Daoy (cell line): ENCODE results near the gene SURF6. TPM values are rescaled to one million over a fixed set of nuclear protein-coding genes. Genes with fewer than 3 reads are reported as not detected.
"Not testable (repeated sequence)": the region's sequence is repeated elsewhere in the genome, so short reads cannot be mapped to it uniquely, and the experiment has no call there.

Source experiments
- DNase-seq: peaks from one replicate; pipeline ENCODE4 v3.0.0-alpha.2; 2015; ENCODE audit warnings: low read depth
- total RNA-seq: library from RNA; depleted of rRNA; stranded (reverse); fragments of >200 nt; shearing (Covaris generic); gene quantifications from 2 replicates; pipeline ENCODE4 v1.2.3, GENCODE V29; 2014; rRNA removed

Gene SURF6
- total RNA-seq, 1 experiment from 2014 or later = 52.9 TPM

DNA sequence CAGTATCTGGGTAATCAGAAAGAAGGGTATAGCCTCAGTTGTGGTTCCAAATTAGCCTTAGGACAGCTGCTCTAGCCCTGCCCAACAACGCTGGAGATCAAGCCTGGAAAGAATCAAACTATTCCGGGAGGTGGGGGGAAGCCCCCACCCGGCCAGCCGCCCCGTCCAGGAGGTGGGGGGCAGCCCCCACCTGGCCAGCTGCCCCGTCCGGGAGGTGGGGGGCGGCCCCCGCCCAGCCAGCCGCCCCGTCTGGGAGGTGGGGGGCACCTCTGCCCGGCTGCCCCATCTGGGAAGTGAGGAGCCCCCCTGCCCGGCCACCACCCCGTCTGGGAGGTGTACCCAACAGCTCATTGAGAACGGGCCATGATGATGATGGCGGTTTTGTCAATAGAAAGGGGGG is 36.0 kb downstream of the SURF6 start:
- DNase-seq = not testable (repeated sequence)

DNA sequence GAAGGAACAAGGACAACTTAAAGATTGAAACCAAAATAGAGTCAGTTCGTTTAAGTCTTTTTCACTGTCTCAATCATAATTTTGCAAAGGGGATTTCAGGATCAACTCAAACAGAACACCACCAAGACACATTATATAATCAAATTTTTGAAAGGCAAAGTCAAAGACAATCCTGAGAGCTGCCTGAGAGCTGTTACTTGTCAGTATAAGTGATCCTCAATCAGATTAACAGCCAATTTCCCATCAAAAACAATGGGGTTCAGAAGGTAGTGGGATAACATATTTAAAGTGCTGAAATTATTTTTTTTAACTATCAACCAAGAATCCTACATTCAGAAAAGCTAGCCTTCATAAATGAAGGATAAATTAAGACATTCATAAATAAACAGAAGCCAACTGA is 41.7 kb downstream of the SURF6 start:
- DNase-seq = no peak

GRCh38 chr9:133290751-133291302 is 45.2 kb downstream of the SURF6 start:
- no peak for DNase-seq

DNA sequence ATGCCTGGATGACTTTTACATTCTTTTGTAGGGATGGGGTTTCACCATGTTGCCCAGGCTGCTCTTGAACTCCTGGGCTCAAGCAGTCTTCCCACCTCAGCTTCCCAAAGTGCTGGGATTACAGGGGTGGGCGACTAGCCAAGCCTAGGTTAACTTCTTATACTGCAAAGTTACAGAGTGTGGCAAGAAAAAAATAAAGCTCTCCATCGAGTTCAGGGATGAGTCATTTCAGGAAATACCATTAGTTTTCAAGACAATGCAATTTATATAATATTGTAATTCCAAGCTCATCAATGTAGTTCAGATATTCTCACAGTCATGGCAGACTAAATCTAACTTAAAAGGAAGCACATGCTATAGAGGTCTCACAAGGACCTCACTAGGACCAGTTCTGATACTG is 49.5 kb downstream of the SURF6 start:
- DNase-seq = no peak

DNA sequence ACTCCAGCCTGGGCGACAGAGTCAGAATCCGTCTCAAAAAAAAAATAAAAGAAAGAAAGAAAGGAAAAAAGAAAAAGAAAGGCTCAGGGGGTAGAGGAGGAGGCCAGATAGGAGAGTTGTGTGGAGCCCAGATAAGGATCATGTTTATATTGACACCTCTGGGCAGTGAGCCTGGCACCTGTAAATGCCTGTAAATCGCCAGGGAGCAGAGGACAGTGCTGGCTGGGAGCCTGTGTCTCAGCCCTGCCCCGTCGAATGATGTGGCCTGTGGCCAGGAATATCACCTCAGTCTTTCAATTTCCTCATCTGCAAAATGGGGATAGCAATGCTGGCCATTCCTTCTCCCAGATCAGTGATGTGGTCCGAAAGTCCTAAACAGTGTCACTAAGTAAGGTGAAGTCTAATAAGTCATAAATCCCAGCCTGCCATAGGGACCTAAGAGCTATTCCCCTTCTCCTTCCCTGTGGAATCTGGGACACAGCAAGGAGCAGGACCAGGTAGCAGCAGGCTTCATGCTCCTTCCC is 50.7 kb downstream of the SURF6 start:
- no peak for DNase-seq

GRCh38 chr9:133284362-133284761 is 51.6 kb downstream of the SURF6 start:
- DNase-seq = no peak

DNA sequence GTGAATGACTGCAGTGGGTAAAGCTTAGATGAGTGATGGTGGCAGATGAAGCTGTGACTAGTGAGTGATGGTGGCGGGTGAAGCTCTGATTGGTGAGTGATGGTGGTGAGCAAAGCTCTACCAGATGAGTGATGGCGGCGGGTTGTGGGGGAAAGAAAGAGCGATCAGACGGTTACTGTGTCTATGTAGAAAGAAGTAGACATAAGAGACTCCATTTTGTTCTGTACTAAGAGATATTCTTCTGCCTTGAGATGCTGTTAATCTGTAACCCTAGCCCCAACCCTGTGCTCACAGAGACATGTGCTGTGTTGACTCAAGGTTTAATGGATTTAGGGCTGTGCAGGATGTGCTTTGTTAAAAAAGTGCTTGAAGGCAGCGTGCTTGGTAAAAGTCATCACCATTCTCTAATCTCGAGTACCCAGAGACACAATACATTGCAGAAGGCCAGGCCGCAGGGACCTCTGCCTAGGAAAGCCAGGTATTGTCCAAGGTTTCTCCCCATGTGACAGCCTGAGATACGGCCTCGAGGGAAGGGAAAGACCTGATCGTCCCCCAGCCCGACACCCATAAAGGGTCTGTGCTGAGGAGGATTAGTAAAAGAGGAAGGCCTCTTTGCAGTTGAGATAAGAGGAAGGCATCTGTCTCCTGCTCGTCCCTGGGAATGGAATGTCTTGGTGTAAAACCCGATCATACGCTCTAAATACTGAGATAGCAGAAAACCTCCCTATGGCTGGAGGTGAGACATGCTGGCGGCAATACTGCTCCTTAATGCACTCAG is 52.5 kb downstream of the SURF6 start:
- not testable (repeated sequence) for DNase-seq

- no peak for DNase-seq
Observed at GRCh38 chr9:133282464-133283238, 53.3 kb downstream of the SURF6 start.

GRCh38 chr9:133280392-133280791 is 55.6 kb downstream of the SURF6 start:
- DNase-seq = no peak

Other genes with a start within 250 kb of the SURF6 start
- 21.5 and 21.8 TPM in 2 replicates for gene RALGDS, start 214.9 kb downstream of the SURF6 start, total RNA-seq
- 6.4 and 13.9 TPM in 2 replicates for gene GBGT1, start 172.3 kb downstream of the SURF6 start, total RNA-seq
- not detected in 2 replicates for gene OBP2B, start 126.9 kb downstream of the SURF6 start, total RNA-seq
- gene ABO, start 61.0 kb downstream of the SURF6 start, total RNA-seq = not detected in 2 replicates
- 22.0 and 28.2 TPM in 2 replicates for gene MED22, start 11.9 kb upstream of the SURF6 start, total RNA-seq
- gene RPL7A, start 12.0 kb upstream of the SURF6 start, total RNA-seq = 4,321 and 4,992 TPM in 2 replicates
- 46.4 and 57.8 TPM in 2 replicates for gene SURF1, start 20.3 kb upstream of the SURF6 start, total RNA-seq
- 56.2 and 82.3 TPM in 2 replicates for gene SURF2, start 20.4 kb upstream of the SURF6 start, total RNA-seq
- gene SURF4, start 39.9 kb upstream of the SURF6 start, total RNA-seq = 477 and 493 TPM in 2 replicates
- gene STKLD1, start 40.2 kb upstream of the SURF6 start, total RNA-seq = 0.17 and 1.6 TPM in 2 replicates
- 30.4 and 32.8 TPM in 2 replicates for gene REXO4, start 81.8 kb upstream of the SURF6 start, total RNA-seq
- gene ADAMTS13, start 86.2 kb upstream of the SURF6 start, total RNA-seq = 0.27 and 1.3 TPM in 2 replicates
- gene CACFD1, start 123.8 kb upstream of the SURF6 start, total RNA-seq = 2.6 and 3.8 TPM in 2 replicates
- 29.2 and 30.9 TPM in 2 replicates for gene SLC2A6, start 142.9 kb upstream of the SURF6 start, total RNA-seq
- gene MYMK, start 188.8 kb upstream of the SURF6 start, total RNA-seq = not detected in 2 replicates
- 0.03 TPM in 1 of 2 replicates, not detected in the other for gene ADAMTSL2, start 198.5 kb upstream of the SURF6 start, total RNA-seq